Vagina (tissue), 2 donors: Measurements from ENCODE around the gene ZBTB38. TPM values are rescaled to one million over a fixed set of nuclear protein-coding genes. Genes with fewer than 3 reads are reported as not detected.
A peak's percentile ranks its signal among the peaks of the same experiment; 100 is the strongest.

Source experiments
- DNase-seq, 2 donors: peaks; one replicate each; pipeline ENCODE4 v3.0.0-alpha.2; 2017; ENCODE audit errors: extremely low spot score in 2 of 2
- H3K27ac ChIP-seq: fragments of 200-600 bp; sonication (generic); one replicate; pipeline ENCODE4 v1.5.1; 2019
- H3K27me3 ChIP-seq: fragments of 200-600 bp; sonication (generic); one replicate; pipeline ENCODE4 v1.5.1; 2019
- H3K36me3 ChIP-seq, 2 donors: fragments of 200-600 bp; sonication (generic); one replicate each; pipeline ENCODE4 v1.5.1; 2017 to 2019
- H3K4me1 ChIP-seq: fragments of 200-600 bp; sonication (generic); one replicate; pipeline ENCODE4 v1.5.1; 2019
- H3K4me3 ChIP-seq, 2 donors: fragments of 200-600 bp; sonication (generic); 1 replicate in 1 of 2; 2 replicates in 1 of 2; pipeline ENCODE4 v1.5.1; 2016 to 2019
- H3K9me3 ChIP-seq: fragments of 200-600 bp; sonication (generic); one replicate; pipeline ENCODE4 v1.5.1; 2019
- POLR2A ChIP-seq, 2 donors: fragments of 450-650 bp; IDR thresholded peaks; one replicate each; pipeline ENCODE4 v1.6.1; 2017; ENCODE audit warnings: antibody characterized with exemption in 2 of 2, mild to moderate bottlenecking in 2 of 2, moderate library complexity in 2 of 2
- POLR2AphosphoS5 ChIP-seq, 2 donors: sonication (generic); formaldehyde crosslinking; IDR thresholded peaks; one replicate each; pipeline ENCODE4 v1.9.0; 2017; ENCODE audit warnings: antibody characterized with exemption in 2 of 2, mild to moderate bottlenecking in 2 of 2, low read depth in 1 of 2; ENCODE audit not compliant: insufficient read depth in 1 of 2
- intact Hi-C: fragments of 100-400 bp; cut with DNase I; formaldehyde crosslinking; loops from one replicate; pipeline ENCODE4 v1.15.1; 2023
- total RNA-seq: library from RNA; depleted of rRNA; stranded (reverse); fragments of >200 nt; gene quantifications from one replicate; pipeline ENCODE4 v1.2.3, GENCODE V29; 2016
- TF ChIP-seq, protein P1 (sequence below), 3 experiments: fragments of 450-650 bp in 2 of 3; fragments of 200-600 bp in 1 of 3; sonication (generic) in 1 of 3; IDR thresholded peaks; one replicate each; pipeline ENCODE4 v1.5.1; 2017 to 2019; ENCODE audit warnings: antibody characterized with exemption in 3 of 3, mild to moderate bottlenecking in 2 of 3, moderate library complexity in 2 of 3

Gene ZBTB38
- total RNA-seq, 1 donor from 2014 or later, result 88.6 TPM

DNA sequence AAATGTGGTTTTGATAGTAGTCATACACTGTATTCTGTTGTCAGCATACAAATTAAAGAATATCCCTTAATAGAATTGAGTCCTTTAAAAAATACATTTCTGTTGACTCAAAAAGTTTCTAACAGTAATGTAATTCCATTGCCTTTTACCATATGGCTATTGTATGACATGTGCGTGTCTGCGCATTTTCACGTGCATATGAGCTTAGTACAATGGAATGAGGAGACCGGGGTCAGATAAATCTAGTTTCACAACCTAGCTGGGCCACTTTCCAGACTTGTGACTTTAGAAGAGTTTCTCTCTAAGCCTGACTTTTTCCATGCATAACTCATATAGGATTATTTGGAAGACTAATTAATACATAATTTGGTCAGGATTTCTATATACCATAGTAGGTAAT is 38.7 kb downstream of the ZBTB38 start:
- peaks cover 0 to 23% of the 10 kb centered on the region in 2 donors for H3K36me3 ChIP-seq
- peak overlapping the region; percentile 98 for H3K27ac ChIP-seq
- no peaks in the 10 kb centered on the region for H3K27me3 ChIP-seq
- no peak overlapping the region for H3K4me3 ChIP-seq
- peaks cover 87% of the 10 kb centered on the region for H3K4me1 ChIP-seq
- intact Hi-C loops, result no loop called here
- H3K9me3 ChIP-seq, result no peaks in the 10 kb centered on the region
- DNase-seq, result no peak
- TF ChIP-seq POLR2A (IDR thresholded peaks at IDR 0.05), result no peak
- peak in 1 of 2 donors; percentile 95 for TF ChIP-seq POLR2AphosphoS5 (IDR thresholded peaks at IDR 0.05; ENCODE audit: insufficient read depth in 1 of 2, low read depth in 1 of 2)
- TF ChIP-seq, protein P1, sequence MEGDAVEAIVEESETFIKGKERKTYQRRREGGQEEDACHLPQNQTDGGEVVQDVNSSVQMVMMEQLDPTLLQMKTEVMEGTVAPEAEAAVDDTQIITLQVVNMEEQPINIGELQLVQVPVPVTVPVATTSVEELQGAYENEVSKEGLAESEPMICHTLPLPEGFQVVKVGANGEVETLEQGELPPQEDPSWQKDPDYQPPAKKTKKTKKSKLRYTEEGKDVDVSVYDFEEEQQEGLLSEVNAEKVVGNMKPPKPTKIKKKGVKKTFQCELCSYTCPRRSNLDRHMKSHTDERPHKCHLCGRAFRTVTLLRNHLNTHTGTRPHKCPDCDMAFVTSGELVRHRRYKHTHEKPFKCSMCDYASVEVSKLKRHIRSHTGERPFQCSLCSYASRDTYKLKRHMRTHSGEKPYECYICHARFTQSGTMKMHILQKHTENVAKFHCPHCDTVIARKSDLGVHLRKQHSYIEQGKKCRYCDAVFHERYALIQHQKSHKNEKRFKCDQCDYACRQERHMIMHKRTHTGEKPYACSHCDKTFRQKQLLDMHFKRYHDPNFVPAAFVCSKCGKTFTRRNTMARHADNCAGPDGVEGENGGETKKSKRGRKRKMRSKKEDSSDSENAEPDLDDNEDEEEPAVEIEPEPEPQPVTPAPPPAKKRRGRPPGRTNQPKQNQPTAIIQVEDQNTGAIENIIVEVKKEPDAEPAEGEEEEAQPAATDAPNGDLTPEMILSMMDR (IDR thresholded peaks at IDR 0.05), result no peak

DNA sequence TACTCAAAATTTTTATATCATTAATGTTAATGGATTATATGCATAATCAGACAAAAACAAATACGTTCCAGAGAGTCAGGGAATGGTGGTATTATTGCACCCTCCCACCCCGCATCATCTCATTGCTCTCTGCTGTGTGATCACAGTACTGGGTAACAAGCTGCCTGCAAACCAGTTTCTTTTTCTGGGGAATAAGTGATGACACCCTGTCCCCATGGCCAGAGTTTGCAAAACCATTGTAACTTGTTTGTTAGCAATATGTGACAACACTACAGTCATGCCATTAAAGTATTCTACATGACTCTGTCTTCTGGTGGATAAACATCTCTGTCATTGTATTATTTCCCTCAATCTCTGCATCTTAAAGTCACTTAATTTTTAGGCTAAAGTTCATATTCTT is 39.5 kb downstream of the ZBTB38 start:
- no peak for TF ChIP-seq POLR2A (IDR thresholded peaks at IDR 0.05)
- TF ChIP-seq POLR2AphosphoS5 (IDR thresholded peaks at IDR 0.05; ENCODE audit: insufficient read depth in 1 of 2, low read depth in 1 of 2), result no peak
- TF ChIP-seq, protein P1 (IDR thresholded peaks at IDR 0.05), result no peak
- intact Hi-C loops, result no loop called here
- H3K9me3 ChIP-seq, result no peaks in the 10 kb centered on the region
- peak overlapping the region; percentile 98 for H3K27ac ChIP-seq
- H3K4me1 ChIP-seq, result peaks cover 90% of the 10 kb centered on the region
- H3K4me3 ChIP-seq, result no peak overlapping the region
- DNase-seq, result no peak
- peaks cover 0 to 23% of the 10 kb centered on the region in 2 donors for H3K36me3 ChIP-seq
- no peaks in the 10 kb centered on the region for H3K27me3 ChIP-seq

DNA sequence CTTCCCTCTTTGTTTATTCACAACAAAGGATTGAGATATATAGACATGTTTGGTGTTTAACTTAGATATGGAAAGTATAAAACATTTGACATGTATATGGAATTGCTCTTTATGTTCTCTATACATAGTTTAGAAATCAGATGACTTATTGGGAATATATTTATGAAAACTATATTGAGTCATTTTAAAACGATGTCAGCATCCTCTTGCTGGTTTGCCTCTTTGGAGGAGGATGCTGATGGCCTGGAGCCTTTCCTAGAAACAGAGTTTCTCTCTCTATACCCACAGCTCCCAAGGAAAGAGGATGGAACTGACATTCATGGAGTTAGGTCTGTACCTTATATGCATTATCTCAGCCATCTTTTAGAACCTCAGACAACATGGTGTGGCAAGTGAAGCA is 40.3 kb downstream of the ZBTB38 start:
- Histone ChIP-seq H3K36me3 (peaks cover 0 to 23% of the 10 kb centered on the region in 2 donors), H3K4me1 (peaks cover 91% of the 10 kb centered on the region)
- DNase-seq, result no peak

DNA sequence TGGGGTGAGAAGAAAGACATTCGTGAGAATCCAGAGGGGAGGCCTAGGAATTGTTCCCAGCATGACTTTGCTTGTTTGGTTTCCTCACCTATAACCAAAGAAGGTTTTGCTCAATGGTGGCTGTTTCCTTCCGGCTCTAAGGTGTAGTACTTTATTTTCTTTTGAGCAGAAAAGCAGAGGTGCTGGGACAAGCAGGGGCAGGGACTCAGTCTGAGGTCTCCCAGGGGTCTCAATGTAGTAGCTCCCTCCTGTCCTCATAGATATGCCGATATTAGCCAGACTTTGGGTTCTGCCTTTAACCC is 41.6 kb downstream of the ZBTB38 start:
- Histone ChIP-seq H3K27ac (peak overlapping the region; percentile 98), H3K4me1 (peaks cover 91% of the 10 kb centered on the region), H3K9me3 (no peaks in the 10 kb centered on the region), H3K27me3 (no peaks in the 10 kb centered on the region), H3K4me3 (no peak overlapping the region), H3K36me3 (peaks cover 0 to 23% of the 10 kb centered on the region in 2 donors)
- intact Hi-C loops, result loop anchor here (10.0 kb wide), 1 partner anchor 45 kb away; the partner anchor contains the start of gene ZBTB38
- DNase-seq, result no peak
- TF ChIP-seq, protein P1 (IDR thresholded peaks at IDR 0.05), result no peak
- TF ChIP-seq POLR2A (IDR thresholded peaks at IDR 0.05), result no peak
- no peak for TF ChIP-seq POLR2AphosphoS5 (IDR thresholded peaks at IDR 0.05; ENCODE audit: insufficient read depth in 1 of 2, low read depth in 1 of 2)

More for the DNA sequence above, 40.3 kb downstream of the ZBTB38 start:
- H3K4me3 ChIP-seq, result no peak overlapping the region
- no peaks in the 10 kb centered on the region for H3K27me3 ChIP-seq
- TF ChIP-seq POLR2AphosphoS5 (IDR thresholded peaks at IDR 0.05; ENCODE audit: insufficient read depth in 1 of 2, low read depth in 1 of 2), result no peak
- no peak for TF ChIP-seq POLR2A (IDR thresholded peaks at IDR 0.05)
- TF ChIP-seq, protein P1 (IDR thresholded peaks at IDR 0.05), result no peak
- H3K27ac ChIP-seq, result peak overlapping the region; percentile 98
- no peaks in the 10 kb centered on the region for H3K9me3 ChIP-seq
- intact Hi-C loops, result no loop called here

DNA sequence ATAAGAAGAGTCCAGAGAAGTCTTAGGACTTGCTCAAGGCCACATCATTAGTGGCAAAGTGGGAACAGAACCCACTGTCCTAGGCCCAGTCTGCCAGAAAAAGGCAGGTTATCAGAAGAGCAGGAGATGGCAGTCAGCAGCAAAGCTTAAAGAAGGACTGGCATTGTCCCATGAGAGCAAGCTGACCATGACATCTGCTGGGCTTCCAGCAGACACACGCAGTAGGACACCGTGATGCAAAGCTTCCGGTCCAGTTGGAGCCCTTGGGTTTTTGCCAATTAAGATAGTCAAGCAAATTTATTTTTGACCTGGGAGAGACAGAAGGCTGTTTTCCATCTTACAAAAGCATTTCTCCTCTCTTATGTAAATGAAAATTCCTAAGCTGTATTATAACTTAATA is 42.1 kb downstream of the ZBTB38 start:
- H3K4me1 ChIP-seq, result peaks cover 90% of the 10 kb centered on the region
- intact Hi-C loops, result loop anchor here (10.0 kb wide), 1 partner anchor 46 kb away; the partner anchor contains the start of gene ZBTB38
- TF ChIP-seq POLR2A (IDR thresholded peaks at IDR 0.05), result no peak
- TF ChIP-seq, protein P1 (IDR thresholded peaks at IDR 0.05), result no peak
- TF ChIP-seq POLR2AphosphoS5 (IDR thresholded peaks at IDR 0.05; ENCODE audit: insufficient read depth in 1 of 2, low read depth in 1 of 2), result no peak
- H3K36me3 ChIP-seq, result peaks cover 0 to 20% of the 10 kb centered on the region in 2 donors
- H3K9me3 ChIP-seq, result no peaks in the 10 kb centered on the region
- H3K4me3 ChIP-seq, result no peak overlapping the region
- DNase-seq, result no peak
- H3K27me3 ChIP-seq, result no peaks in the 10 kb centered on the region
- peak overlapping the region; percentile 98 for H3K27ac ChIP-seq
